ENCODE data around the gene JAG1.

The JAG1 gene

DNA sequence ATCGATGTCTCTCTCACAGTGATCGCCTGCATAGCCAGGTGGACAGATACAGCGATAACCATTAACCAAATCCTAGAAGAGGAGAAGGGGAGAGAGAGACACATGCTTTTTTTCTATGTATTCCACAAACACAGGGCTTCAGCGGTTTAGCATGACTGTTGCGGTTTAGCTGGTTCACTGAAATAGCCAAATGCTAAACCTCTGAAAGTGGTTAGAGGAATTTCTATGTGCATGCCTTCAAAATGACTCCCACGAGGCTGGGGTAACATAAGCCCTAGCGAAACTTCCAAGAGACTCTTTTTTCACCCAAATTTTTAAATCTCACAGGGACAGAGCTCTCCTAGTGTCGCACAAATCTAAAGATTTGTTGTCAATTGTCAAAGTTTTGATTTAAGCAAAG is 25.1 kb downstream of the JAG1 start:
- Mint-ChIP-seq H3K27me3 (no peaks in the 10 kb centered on the region), H3K9me3 (no peaks in the 10 kb centered on the region), H3K4me3 (no peak overlapping the region), H3K4me1 (ENCODE audit: low read depth) (no peaks in the 10 kb centered on the region), H3K36me3 (ENCODE audit: low read depth) (peaks cover 100% of the 10 kb centered on the region), H3K27ac (no peak overlapping the region)
- intact Hi-C loops (cut with micrococcal nuclease) = no loop called here

DNA sequence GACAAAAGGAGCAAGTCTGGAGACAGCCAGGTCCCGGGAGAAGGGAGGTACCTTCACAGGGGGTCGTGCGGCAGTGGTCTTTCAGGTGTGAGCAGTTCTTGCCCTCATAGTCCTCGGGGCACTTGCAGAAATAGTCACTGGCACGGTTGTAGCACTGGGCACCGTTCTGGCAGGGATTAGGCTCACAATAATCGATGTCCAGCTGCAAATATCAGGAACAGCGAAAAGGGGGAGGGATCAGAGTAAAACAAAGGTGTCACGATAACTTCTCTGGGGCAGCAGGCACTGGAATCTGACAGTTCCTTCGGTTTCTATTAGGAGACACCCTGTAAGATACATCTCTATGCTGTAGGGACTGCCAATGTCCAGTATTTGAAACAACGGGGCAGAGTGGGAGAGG is 25.9 kb downstream of the JAG1 start:
- no peak overlapping the region for H3K27ac Mint-ChIP-seq
- no peaks in the 10 kb centered on the region for H3K4me1 Mint-ChIP-seq (ENCODE audit: low read depth)
- intact Hi-C loops (cut with micrococcal nuclease) = no loop called here
- H3K4me3 Mint-ChIP-seq = no peak overlapping the region
- no peaks in the 10 kb centered on the region for H3K27me3 Mint-ChIP-seq
- H3K36me3 Mint-ChIP-seq (ENCODE audit: low read depth) = peaks cover 100% of the 10 kb centered on the region
- H3K9me3 Mint-ChIP-seq = no peaks in the 10 kb centered on the region

DNA sequence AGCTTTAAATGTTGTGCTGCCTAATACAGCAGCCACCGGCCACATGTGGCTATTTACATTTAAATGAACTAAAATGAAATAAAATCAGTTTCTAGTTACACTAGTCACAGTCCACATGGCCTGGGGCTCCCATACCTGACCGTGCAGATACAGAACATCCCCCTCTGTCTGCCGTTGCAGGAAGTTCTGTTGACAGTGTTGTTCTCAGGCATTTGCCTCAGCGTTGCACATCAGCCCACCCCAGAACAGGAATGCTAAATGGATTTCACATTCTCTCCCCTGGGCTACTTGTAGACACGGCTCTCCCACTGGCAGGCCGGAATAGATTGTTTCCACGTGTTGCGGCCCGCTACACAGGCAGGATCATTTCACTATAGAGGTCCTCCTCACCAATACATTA is 26.3 kb downstream of the JAG1 start:
- intact Hi-C loops (cut with micrococcal nuclease) = no loop called here
- Mint-ChIP-seq H3K27me3 (no peaks in the 10 kb centered on the region), H3K9me3 (no peaks in the 10 kb centered on the region), H3K4me1 (ENCODE audit: low read depth) (no peaks in the 10 kb centered on the region), H3K27ac (no peak overlapping the region), H3K36me3 (ENCODE audit: low read depth) (peaks cover 100% of the 10 kb centered on the region), H3K4me3 (no peak overlapping the region)

DNA sequence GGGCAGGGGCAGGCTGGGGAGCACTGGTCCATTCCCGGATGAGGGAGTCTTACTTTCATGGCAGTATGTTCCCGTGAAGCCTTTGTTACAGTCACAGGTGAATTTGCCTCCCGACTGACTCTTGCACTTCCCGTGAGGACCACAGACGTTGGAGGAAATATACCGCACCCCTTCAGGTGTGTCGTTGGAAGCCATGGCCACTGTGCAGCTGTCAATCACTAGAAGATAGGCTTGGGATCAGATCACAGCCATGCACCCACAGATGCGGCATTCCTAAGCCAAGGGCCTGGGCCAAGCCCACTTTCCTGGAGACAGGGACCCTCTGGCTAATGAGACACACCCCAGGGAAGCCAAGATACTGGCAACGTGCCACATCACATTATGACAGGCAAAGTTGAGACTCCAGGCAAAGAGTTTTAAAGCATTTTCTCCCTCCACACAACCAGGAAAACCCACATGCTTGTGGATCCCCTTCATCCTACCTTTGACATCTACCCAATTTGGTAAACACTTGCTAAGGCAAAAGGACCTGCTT is 26.8 kb downstream of the JAG1 start:
- H3K4me3 Mint-ChIP-seq = no peak overlapping the region
- H3K27ac Mint-ChIP-seq = no peak overlapping the region
- intact Hi-C loops (cut with micrococcal nuclease) = no loop called here
- H3K9me3 Mint-ChIP-seq = no peaks in the 10 kb centered on the region
- H3K27me3 Mint-ChIP-seq = no peaks in the 10 kb centered on the region
- no peaks in the 10 kb centered on the region for H3K4me1 Mint-ChIP-seq (ENCODE audit: low read depth)
- peaks cover 100% of the 10 kb centered on the region for H3K36me3 Mint-ChIP-seq (ENCODE audit: low read depth)

DNA sequence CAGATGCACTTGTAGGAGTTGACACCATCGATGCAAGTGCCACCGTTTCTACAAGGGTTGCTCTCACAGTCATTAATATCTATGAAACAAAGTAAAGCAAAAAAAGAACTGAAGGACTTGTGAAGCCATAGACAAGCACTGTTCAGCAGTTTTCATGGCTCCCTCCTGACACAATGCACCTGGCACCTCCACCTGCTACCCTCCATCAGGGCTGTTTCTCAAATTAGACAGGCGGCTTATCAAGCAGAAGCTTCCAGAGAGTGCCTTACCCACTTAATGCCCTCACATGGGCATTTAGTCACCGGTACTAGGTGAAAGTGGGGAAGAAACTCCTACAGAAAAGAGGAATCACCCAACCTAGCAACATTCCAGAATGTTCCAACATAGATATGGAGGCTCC is 27.8 kb downstream of the JAG1 start:
- Mint-ChIP-seq H3K27ac (no peak overlapping the region), H3K9me3 (no peaks in the 10 kb centered on the region), H3K4me1 (ENCODE audit: low read depth) (no peaks in the 10 kb centered on the region), H3K27me3 (no peaks in the 10 kb centered on the region), H3K4me3 (no peak overlapping the region), H3K36me3 (ENCODE audit: low read depth) (peaks cover 100% of the 10 kb centered on the region)
- intact Hi-C loops (cut with micrococcal nuclease) = no loop called here

- no peaks in the 10 kb centered on the region for H3K9me3 Mint-ChIP-seq
- H3K4me1 Mint-ChIP-seq (ENCODE audit: low read depth) = no peaks in the 10 kb centered on the region
- H3K36me3 Mint-ChIP-seq (ENCODE audit: low read depth) = peaks cover 100% of the 10 kb centered on the region
- intact Hi-C loops (cut with micrococcal nuclease) = no loop called here
- no peaks in the 10 kb centered on the region for H3K27me3 Mint-ChIP-seq
- no peak overlapping the region for H3K4me3 Mint-ChIP-seq
- no peak overlapping the region for H3K27ac Mint-ChIP-seq
Observed at GRCh38 chr20:10645205-10645570, 28.6 kb downstream of the JAG1 start.

DNA sequence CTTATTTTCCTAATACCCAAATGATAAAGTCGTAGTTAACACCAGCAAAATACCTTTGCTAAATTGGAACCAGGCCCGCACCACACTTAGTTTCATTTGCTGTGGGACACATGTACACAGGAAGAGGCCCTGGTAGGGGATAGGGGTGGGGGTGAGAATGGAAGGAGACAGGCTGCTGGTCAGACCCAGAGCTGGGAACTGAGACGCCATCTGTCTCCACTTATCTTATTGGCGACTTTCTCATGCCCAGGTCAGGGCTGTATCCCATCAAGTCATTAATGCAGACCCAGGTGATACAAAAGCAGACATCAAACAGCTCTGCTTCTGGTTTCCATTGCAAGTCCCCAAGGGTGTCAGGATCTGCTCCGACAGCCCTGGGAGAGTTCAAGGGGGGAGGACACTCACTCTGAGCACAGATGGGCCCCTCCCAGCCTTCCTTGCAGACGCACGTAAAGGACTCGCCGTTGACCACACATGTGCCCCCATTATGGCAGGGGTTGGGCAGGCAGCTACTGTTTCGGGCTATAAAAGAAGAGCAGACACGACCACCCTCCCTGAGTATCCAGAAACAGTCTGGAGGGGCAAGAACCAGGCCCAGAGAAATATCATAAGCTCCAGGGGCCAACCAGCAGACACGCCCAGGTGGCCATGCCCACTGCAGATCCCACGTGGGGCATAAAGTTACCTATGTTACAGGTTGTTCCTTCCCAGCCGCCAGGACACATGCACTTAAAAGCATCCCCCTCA is 29.2 kb downstream of the JAG1 start:
- Mint-ChIP-seq H3K9me3 (no peaks in the 10 kb centered on the region), H3K4me1 (ENCODE audit: low read depth) (no peaks in the 10 kb centered on the region), H3K27ac (no peak overlapping the region), H3K4me3 (no peak overlapping the region), H3K27me3 (no peaks in the 10 kb centered on the region), H3K36me3 (ENCODE audit: low read depth) (peaks cover 100% of the 10 kb centered on the region)
- intact Hi-C loops (cut with micrococcal nuclease) = no loop called here

DNA sequence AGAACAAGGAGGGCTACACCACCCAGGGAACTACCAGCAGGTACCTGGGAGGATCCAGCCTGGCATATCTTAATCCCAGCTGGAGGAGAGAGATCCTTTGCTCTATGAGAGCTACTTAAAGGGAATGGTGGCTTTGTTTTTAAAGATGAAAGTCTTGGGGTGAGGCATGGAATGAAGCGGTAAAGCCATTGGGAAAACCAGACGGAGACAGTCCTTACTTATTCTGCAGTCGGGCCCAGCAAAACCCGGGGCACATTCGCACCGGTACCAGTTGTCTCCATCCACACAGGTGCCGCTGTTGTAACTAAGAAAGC is 30.3 kb downstream of the JAG1 start:
- intact Hi-C loops (cut with micrococcal nuclease) = no loop called here
- Mint-ChIP-seq H3K4me1 (ENCODE audit: low read depth) (no peaks in the 10 kb centered on the region), H3K27ac (no peak overlapping the region), H3K4me3 (no peak overlapping the region), H3K9me3 (no peaks in the 10 kb centered on the region), H3K27me3 (no peaks in the 10 kb centered on the region), H3K36me3 (ENCODE audit: low read depth) (peaks cover 100% of the 10 kb centered on the region)

DNA sequence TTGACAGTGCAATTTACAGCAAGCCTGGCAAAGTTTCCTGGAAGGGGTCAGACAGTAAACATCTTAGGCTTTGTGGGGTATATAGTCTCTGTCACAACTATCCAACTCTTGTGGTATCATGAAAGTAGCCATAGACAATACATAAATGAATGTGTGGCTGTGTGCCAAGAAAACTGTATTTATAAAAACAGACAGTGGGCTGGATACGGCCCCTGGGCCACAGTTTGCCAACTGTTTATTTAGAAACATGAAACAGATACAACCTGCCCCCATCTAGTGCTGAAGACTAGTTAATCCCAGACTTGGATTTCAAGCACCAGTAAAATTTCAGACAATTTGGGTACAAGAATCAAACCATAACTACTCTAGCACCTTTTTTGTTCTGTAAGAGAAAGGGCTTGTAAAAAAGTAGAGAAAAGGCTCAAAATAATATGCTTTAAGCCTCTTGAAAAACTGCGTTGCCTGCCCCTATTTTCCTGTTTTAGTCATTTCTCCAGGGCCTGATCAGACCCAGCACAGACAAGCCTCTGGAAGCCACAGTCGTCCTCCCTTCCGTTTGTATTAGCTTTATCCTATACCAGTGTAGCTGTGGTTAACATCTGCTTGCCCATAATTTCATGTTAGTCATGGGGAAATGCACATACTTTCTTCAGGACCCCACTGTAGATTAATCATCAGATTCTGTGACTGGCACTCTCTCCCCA is 30.8 kb downstream of the JAG1 start:
- no peak overlapping the region for H3K4me3 Mint-ChIP-seq
- H3K27me3 Mint-ChIP-seq = no peaks in the 10 kb centered on the region
- no peaks in the 10 kb centered on the region for H3K4me1 Mint-ChIP-seq (ENCODE audit: low read depth)
- intact Hi-C loops (cut with micrococcal nuclease) = no loop called here
- H3K27ac Mint-ChIP-seq = no peak overlapping the region
- no peaks in the 10 kb centered on the region for H3K9me3 Mint-ChIP-seq
- peaks cover 100% of the 10 kb centered on the region for H3K36me3 Mint-ChIP-seq (ENCODE audit: low read depth)

- intact Hi-C loops (cut with micrococcal nuclease) = no loop called here
- Mint-ChIP-seq H3K4me1 (ENCODE audit: low read depth) (no peaks in the 10 kb centered on the region), H3K4me3 (no peak overlapping the region), H3K36me3 (ENCODE audit: low read depth) (peaks cover 100% of the 10 kb centered on the region), H3K27ac (no peak overlapping the region), H3K27me3 (no peaks in the 10 kb centered on the region), H3K9me3 (no peaks in the 10 kb centered on the region)
Observed at GRCh38 chr20:10641893-10642292, 31.9 kb downstream of the JAG1 start.

GRCh38 chr20:10641467-10641866 is 32.3 kb downstream of the JAG1 start:
- peaks cover 100% of the 10 kb centered on the region for H3K36me3 Mint-ChIP-seq (ENCODE audit: low read depth)

GRCh38 chr20:10640897-10641296 is 32.9 kb downstream of the JAG1 start:
- no peaks in the 10 kb centered on the region for H3K9me3 Mint-ChIP-seq

More at GRCh38 chr20:10641467-10641866, 32.3 kb downstream of the JAG1 start:
- no peaks in the 10 kb centered on the region for H3K4me1 Mint-ChIP-seq (ENCODE audit: low read depth)
- H3K27me3 Mint-ChIP-seq = no peaks in the 10 kb centered on the region
- H3K4me3 Mint-ChIP-seq = no peak overlapping the region
- no peaks in the 10 kb centered on the region for H3K9me3 Mint-ChIP-seq
- intact Hi-C loops (cut with micrococcal nuclease) = no loop called here
- H3K27ac Mint-ChIP-seq = no peak overlapping the region

DNA sequence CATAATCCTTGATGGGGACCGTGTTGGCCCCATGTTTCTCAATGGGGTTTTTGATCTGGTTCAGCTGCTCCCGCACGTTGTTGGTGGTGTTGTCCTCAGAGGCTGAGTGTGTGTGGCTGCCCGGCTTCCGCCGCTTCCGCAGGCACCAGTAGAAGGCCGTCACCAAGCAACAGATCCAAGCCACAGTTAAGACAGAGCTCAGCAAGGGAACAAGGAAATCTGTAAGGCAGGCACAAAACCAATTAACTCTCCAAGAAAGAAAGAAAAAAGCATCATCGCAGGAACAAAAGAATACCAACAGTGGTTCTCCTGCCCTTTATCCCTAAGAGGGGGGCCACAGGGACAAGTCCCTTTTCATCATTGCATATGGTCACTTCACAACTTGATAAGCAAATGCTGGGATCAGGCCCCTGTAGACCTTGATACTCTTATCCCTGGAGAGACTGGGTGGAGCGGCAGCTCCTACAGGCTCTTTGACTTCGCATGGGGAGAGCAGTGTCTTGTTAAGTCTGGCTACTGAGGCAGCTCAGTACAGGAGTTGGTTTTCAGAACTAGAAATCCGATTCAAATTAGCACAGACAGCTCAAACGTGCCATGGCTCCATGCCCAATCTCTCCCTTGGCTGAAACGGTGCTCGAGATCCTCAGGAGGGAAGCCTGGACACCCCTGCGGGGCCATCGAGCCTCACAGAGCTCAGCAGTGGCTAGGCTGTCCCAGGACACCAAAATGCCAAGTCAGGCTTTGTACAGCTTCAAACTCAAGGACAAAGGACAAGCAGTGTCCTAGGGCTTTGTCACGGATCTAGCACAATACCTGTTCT is 33.9 kb downstream of the JAG1 start:
- Mint-ChIP-seq H3K9me3 (no peaks in the 10 kb centered on the region), H3K4me3 (no peak overlapping the region), H3K27ac (no peak overlapping the region), H3K4me1 (ENCODE audit: low read depth) (no peaks in the 10 kb centered on the region), H3K36me3 (ENCODE audit: low read depth) (peaks cover 88% of the 10 kb centered on the region), H3K27me3 (no peaks in the 10 kb centered on the region)
- intact Hi-C loops (cut with micrococcal nuclease) = no loop called here

More at GRCh38 chr20:10640897-10641296, 32.9 kb downstream of the JAG1 start:
- no peak overlapping the region for H3K4me3 Mint-ChIP-seq
- H3K27ac Mint-ChIP-seq = no peak overlapping the region
- no peaks in the 10 kb centered on the region for H3K4me1 Mint-ChIP-seq (ENCODE audit: low read depth)
- intact Hi-C loops (cut with micrococcal nuclease) = no loop called here
- H3K27me3 Mint-ChIP-seq = no peaks in the 10 kb centered on the region
- peaks cover 98% of the 10 kb centered on the region for H3K36me3 Mint-ChIP-seq (ENCODE audit: low read depth)

- intact Hi-C loops (cut with micrococcal nuclease) = no loop called here
Observed at GRCh38 chr20:10639077-10639736, 34.6 kb downstream of the JAG1 start.

More at GRCh38 chr20:10639077-10639736, 34.6 kb downstream of the JAG1 start:
- Mint-ChIP-seq H3K4me3 (no peak overlapping the region), H3K27me3 (no peaks in the 10 kb centered on the region), H3K27ac (no peak overlapping the region), H3K36me3 (ENCODE audit: low read depth) (peaks cover 81% of the 10 kb centered on the region), H3K4me1 (ENCODE audit: low read depth) (no peaks in the 10 kb centered on the region), H3K9me3 (no peaks in the 10 kb centered on the region)

All from dendritic cell treated with granulocyte-macrophage colony-stimulating factor and Interleukin-4, amounts not matched to agents 40 ng/mL and 50 ng/mL, for 4 days (primary cell).